C4-2B (cell line): ENCODE results near the gene ZNG1F.
"Not testable (repeated sequence)": the region's sequence is repeated elsewhere in the genome, so short reads cannot be mapped to it uniquely, and the experiment has no call there.

Source experiments
- ZFX ChIP-seq: fragments of 450-650 bp; IDR thresholded peaks from 2 replicates; pipeline ENCODE4 v1.6.1; 2017
- TF ChIP-seq, protein P1 (sequence below): fragments of 450-650 bp; conservative IDR thresholded peaks from 2 replicates; pipeline ENCODE4 v1.5.1; 2017; ENCODE audit warnings: mild to moderate bottlenecking

DNA sequence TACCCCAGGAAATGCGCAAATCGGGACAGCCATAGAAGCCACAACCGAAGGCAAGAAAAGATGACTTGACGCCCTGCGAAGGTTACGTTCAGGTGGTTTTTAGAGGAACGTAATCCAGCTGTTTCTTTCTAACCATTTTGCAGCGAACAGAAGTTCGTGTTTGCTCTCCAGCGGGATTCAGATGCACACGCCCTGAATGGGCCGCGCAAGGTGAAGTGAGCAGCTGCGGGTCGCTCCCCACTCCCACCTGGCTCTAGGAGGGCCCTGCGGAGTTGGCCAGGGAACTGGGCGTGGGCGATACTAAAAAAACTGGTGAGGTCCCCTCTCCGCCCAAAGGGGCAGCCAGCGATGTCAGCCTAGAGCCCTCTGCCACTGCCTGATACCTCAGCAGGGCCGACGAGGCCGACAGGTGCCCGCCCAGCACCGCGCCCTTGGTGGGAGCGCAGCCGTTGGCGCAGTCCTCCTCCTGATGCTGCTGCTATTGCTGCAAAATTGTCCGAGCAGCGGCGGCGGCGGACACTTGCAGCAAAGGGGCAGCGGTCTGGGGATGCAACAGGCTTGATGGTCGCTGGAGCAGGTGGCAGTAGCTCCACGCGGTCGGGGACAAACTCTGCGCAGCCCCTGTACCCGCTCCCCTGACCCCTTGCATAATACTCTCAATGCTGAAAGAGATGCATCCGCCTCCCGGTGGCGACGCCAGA is 62.2 kb downstream of the ZNG1F start:
- TF ChIP-seq, protein P1, sequence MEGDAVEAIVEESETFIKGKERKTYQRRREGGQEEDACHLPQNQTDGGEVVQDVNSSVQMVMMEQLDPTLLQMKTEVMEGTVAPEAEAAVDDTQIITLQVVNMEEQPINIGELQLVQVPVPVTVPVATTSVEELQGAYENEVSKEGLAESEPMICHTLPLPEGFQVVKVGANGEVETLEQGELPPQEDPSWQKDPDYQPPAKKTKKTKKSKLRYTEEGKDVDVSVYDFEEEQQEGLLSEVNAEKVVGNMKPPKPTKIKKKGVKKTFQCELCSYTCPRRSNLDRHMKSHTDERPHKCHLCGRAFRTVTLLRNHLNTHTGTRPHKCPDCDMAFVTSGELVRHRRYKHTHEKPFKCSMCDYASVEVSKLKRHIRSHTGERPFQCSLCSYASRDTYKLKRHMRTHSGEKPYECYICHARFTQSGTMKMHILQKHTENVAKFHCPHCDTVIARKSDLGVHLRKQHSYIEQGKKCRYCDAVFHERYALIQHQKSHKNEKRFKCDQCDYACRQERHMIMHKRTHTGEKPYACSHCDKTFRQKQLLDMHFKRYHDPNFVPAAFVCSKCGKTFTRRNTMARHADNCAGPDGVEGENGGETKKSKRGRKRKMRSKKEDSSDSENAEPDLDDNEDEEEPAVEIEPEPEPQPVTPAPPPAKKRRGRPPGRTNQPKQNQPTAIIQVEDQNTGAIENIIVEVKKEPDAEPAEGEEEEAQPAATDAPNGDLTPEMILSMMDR = not testable (repeated sequence)
- not testable (repeated sequence) for TF ChIP-seq ZFX
